ENCODE results near the gene SNX2.

DNA sequence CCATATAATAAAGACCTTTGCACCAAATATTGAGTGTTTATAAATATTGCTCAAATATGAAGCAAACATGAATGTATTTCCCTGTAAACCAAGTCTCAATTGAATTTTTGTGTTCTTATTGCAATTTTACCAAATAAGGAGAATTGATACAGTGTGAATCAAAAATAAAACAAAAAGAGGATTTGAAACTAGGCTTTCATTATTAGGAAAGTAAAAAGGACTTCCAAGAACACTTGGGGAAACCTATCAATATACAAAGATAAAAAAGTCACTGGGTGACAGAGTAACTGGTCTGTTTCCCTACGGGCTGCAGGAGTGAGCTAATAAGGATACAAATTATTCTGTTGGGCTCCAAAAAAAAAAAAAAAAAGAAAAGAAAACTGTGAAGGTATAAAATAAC is 44.8 kb upstream of the SNX2 start:
- TF ChIP-seq SP1 (IDR thresholded peaks at IDR 0.05) (no peak), CTCF (IDR thresholded peaks at IDR 0.05; ENCODE audit: low read depth, low read length, missing input control) (no peak), HNF4G (IDR thresholded peaks at IDR 0.05) (no peak), EGR1 (IDR thresholded peaks at IDR 0.05; ENCODE audit: low read depth in 2 of 2) (no peak), YY1 (IDR thresholded peaks at IDR 0.05) (no peak), MAX (IDR thresholded peaks at IDR 0.05) (no peak), RAD21 (IDR thresholded peaks at IDR 0.05) (no peak), RXRA (IDR thresholded peaks at IDR 0.05) (no peak), GABPA (IDR thresholded peaks at IDR 0.05 in 1 of 2, conservative IDR thresholded peaks at IDR 0.05 in 1 of 2) (no peak)
- TF ChIP-seq, protein P1, sequence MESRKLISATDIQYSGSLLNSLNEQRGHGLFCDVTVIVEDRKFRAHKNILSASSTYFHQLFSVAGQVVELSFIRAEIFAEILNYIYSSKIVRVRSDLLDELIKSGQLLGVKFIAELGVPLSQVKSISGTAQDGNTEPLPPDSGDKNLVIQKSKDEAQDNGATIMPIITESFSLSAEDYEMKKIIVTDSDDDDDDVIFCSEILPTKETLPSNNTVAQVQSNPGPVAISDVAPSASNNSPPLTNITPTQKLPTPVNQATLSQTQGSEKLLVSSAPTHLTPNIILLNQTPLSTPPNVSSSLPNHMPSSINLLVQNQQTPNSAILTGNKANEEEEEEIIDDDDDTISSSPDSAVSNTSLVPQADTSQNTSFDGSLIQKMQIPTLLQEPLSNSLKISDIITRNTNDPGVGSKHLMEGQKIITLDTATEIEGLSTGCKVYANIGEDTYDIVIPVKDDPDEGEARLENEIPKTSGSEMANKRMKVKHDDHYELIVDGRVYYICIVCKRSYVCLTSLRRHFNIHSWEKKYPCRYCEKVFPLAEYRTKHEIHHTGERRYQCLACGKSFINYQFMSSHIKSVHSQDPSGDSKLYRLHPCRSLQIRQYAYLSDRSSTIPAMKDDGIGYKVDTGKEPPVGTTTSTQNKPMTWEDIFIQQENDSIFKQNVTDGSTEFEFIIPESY (IDR thresholded peaks at IDR 0.05) = no peak
- TF ChIP-seq, protein P2, sequence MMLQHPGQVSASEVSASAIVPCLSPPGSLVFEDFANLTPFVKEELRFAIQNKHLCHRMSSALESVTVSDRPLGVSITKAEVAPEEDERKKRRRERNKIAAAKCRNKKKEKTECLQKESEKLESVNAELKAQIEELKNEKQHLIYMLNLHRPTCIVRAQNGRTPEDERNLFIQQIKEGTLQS (IDR thresholded peaks at IDR 0.05) = no peak
- TF ChIP-seq, protein P3, sequence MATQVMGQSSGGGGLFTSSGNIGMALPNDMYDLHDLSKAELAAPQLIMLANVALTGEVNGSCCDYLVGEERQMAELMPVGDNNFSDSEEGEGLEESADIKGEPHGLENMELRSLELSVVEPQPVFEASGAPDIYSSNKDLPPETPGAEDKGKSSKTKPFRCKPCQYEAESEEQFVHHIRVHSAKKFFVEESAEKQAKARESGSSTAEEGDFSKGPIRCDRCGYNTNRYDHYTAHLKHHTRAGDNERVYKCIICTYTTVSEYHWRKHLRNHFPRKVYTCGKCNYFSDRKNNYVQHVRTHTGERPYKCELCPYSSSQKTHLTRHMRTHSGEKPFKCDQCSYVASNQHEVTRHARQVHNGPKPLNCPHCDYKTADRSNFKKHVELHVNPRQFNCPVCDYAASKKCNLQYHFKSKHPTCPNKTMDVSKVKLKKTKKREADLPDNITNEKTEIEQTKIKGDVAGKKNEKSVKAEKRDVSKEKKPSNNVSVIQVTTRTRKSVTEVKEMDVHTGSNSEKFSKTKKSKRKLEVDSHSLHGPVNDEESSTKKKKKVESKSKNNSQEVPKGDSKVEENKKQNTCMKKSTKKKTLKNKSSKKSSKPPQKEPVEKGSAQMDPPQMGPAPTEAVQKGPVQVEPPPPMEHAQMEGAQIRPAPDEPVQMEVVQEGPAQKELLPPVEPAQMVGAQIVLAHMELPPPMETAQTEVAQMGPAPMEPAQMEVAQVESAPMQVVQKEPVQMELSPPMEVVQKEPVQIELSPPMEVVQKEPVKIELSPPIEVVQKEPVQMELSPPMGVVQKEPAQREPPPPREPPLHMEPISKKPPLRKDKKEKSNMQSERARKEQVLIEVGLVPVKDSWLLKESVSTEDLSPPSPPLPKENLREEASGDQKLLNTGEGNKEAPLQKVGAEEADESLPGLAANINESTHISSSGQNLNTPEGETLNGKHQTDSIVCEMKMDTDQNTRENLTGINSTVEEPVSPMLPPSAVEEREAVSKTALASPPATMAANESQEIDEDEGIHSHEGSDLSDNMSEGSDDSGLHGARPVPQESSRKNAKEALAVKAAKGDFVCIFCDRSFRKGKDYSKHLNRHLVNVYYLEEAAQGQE (IDR thresholded peaks at IDR 0.05) = no peak
